SU-DHL-6 (cell line): ENCODE results near the gene RPL18.

Experiments
- H2AFZ ChIP-seq: fragments of 200-600 bp; sonication (generic); 2 replicates; pipeline ENCODE4 v1.6.1; 2014; ENCODE audit warnings: low read depth, mild to moderate bottlenecking, moderate library complexity, mixed read lengths, antibody characterized with exemption, low read length; ENCODE audit not compliant: severe bottlenecking
- H3F3A ChIP-seq: fragments of 200-600 bp; shearing (Covaris generic); 2 replicates; pipeline ENCODE4 v1.6.0; 2016; ENCODE audit warnings: antibody characterized with exemption, mild to moderate bottlenecking; ENCODE audit not compliant: insufficient read depth
- H3K27ac ChIP-seq: fragments of 200-600 bp; sonication (generic); 2 replicates; pipeline ENCODE4 v1.5.1; 2016; ENCODE audit warnings: low read depth, mild to moderate bottlenecking, low read length, moderate library complexity, mixed read lengths
- H3K27me3 ChIP-seq: fragments of 200-600 bp; sonication (generic), shearing (Covaris generic); 2 replicates; pipeline ENCODE4 v1.6.0; 2014; ENCODE audit warnings: mild to moderate bottlenecking, low read length
- H3K36me3 ChIP-seq: fragments of 200-600 bp; sonication (generic); 2 replicates; pipeline ENCODE4 v1.6.1; 2014; ENCODE audit warnings: mild to moderate bottlenecking, low read length, mixed read lengths
- H3K4me2 ChIP-seq: fragments of 300-600, 200-600 bp; shearing (Covaris generic), sonication (generic); 2 replicates; pipeline ENCODE4 v1.6.0; 2014; ENCODE audit warnings: low read length, low read depth, mild to moderate bottlenecking; ENCODE audit not compliant: poor library complexity, severe bottlenecking
- H3K4me3 ChIP-seq: fragments of 200-600 bp; sonication (generic); 2 replicates; pipeline ENCODE4 v1.5.1; 2014; ENCODE audit warnings: antibody characterized with exemption, low read length, mild to moderate bottlenecking, mixed read lengths; ENCODE audit not compliant: insufficient read depth, poor library complexity, severe bottlenecking
- H3K79me2 ChIP-seq: fragments of 200-600 bp; sonication (generic); 2 replicates; pipeline ENCODE4 v1.6.1; 2014; ENCODE audit warnings: mild to moderate bottlenecking, low read length, moderate library complexity; ENCODE audit not compliant: insufficient read depth
- H3K9ac ChIP-seq: fragments of 200-600 bp; sonication (generic); 2 replicates; pipeline ENCODE4 v1.7.0; 2014; ENCODE audit warnings: mild to moderate bottlenecking, low read length
- H3K9me2 ChIP-seq: fragments of 200-600 bp; sonication (generic); replicated peaks from 2 replicates; pipeline ENCODE4 v1.6.1; 2014; ENCODE audit warnings: low read length; ENCODE audit not compliant: insufficient read depth
- H3K9me3 ChIP-seq: fragments of 200-600 bp; sonication (generic); 2 replicates; pipeline ENCODE4 v1.6.1; 2014; ENCODE audit warnings: low read length, mixed read lengths; ENCODE audit not compliant: insufficient read depth
- H4K20me1 ChIP-seq: fragments of 200-600 bp; sonication (generic); 2 replicates; pipeline ENCODE4 v1.6.1; 2014; ENCODE audit warnings: low read depth, mild to moderate bottlenecking, antibody characterized with exemption, low read length, moderate library complexity, mixed read lengths
- CTCF ChIP-seq: fragments of 200-600 bp; sonication (generic); IDR thresholded peaks from one replicate; pipeline ENCODE4 v1.5.1; 2017; ENCODE audit warnings: antibody characterized with exemption, mild to moderate bottlenecking, low read length, moderate library complexity; ENCODE audit not compliant: insufficient read depth, poor library complexity, severe bottlenecking
- EZH2phosphoT487 ChIP-seq: fragments of 200-600 bp; sonication (generic), shearing (Covaris generic); conservative IDR thresholded peaks from 2 replicates; pipeline ENCODE4 v1.6.1; 2018; ENCODE audit warnings: mild to moderate bottlenecking, antibody characterized with exemption, low read length, moderate library complexity, mixed read lengths

Gene RPL18

DNA sequence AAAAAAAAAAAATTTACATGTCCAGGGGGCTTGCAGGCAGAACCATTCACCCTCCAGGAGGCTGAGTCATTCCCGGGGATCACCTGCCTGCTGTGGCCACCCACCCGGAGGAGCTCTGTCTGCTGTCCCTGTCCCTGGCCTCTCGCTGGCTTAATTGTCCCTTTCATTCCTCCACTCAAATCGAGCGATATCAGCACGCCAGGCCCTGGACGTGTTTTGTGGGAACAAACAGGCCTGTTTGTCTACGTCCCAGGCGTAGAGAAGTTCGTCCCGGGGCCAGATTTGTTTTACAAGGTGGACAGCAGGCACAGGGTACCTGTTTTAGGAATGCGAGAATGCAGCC, 45.8 kb downstream of the RPL18 start:
- Histone ChIP-seq H3K36me3 (no peaks in the 10 kb centered on the region), H3K79me2 (no peaks in the 10 kb centered on the region), H3F3A (no peaks in the 10 kb centered on the region), H3K4me3 (no peak overlapping the region), H3K27ac (no peak overlapping the region), H3K27me3 (no peaks in the 10 kb centered on the region), H3K9me3 (no peaks in the 10 kb centered on the region), H3K9me2 (no peaks in the 10 kb centered on the region), H3K9ac (no peak overlapping the region), H3K4me2 (no peak overlapping the region), H4K20me1 (no peaks in the 10 kb centered on the region), H2AFZ (no peak overlapping the region)
- TF ChIP-seq CTCF = no peak
- TF ChIP-seq EZH2phosphoT487 = no peak

DNA sequence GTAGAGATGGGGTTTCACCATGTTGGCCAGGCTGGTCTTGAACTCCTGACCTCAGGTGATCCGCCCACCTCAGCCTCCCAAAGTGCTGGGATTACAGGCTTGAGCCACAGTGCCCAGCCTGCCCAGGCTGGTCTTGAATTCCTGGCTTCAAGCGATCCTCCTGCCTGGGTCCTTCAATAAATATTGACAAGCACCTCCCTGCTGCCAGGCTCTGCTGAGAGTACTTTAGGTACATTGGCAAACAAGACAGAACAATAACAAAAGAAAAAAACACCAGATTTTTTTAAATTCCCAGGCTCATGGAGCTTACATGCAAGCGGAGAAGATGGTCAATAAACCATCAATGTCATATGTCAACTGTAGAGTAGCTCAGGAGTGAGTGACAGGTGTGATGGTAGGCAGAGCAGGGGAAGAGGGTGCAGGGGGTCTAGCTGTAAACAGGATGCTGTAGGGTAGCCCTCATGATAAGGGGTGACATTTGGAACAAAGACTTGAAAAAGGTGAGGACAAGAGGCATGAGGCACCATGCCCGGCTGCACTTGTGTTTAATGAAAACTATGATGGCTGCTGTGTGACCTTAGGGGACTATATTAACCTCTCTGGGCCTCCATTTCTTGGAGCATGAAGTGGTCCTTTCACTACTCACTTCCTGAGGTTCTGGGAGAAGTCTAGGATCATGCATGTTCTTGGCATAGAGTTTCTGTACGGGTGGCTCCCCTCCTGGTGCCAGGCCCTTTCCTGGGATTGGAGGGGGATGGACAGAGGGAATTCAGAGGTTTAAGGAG, 47.4 kb downstream of the RPL18 start:
- no peak overlapping the region for H3K27ac ChIP-seq
- H3K4me2 ChIP-seq = no peak overlapping the region
- no peaks in the 10 kb centered on the region for H4K20me1 ChIP-seq
- no peaks in the 10 kb centered on the region for H3K79me2 ChIP-seq
- no peak overlapping the region for H3K4me3 ChIP-seq
- H3F3A ChIP-seq = no peaks in the 10 kb centered on the region
- no peaks in the 10 kb centered on the region for H3K27me3 ChIP-seq
- no peak overlapping the region for H2AFZ ChIP-seq
- no peaks in the 10 kb centered on the region for H3K9me2 ChIP-seq
- no peak overlapping the region for H3K9ac ChIP-seq
- H3K9me3 ChIP-seq = no peaks in the 10 kb centered on the region
- TF ChIP-seq EZH2phosphoT487 (no peak), CTCF (no peak)
- H3K36me3 ChIP-seq = no peaks in the 10 kb centered on the region

GRCh38 chr19:48569814-48570213, 49.2 kb downstream of the RPL18 start:
- no peaks in the 10 kb centered on the region for H3K9me3 ChIP-seq
- no peak overlapping the region for H3K4me2 ChIP-seq
- H3K27ac ChIP-seq = no peak overlapping the region
- no peak overlapping the region for H3K9ac ChIP-seq
- TF ChIP-seq EZH2phosphoT487 (no peak), CTCF (no peak)
- H3F3A ChIP-seq = no peaks in the 10 kb centered on the region
- no peaks in the 10 kb centered on the region for H4K20me1 ChIP-seq
- H3K4me3 ChIP-seq = no peak overlapping the region
- no peaks in the 10 kb centered on the region for H3K27me3 ChIP-seq
- no peak overlapping the region for H2AFZ ChIP-seq
- no peaks in the 10 kb centered on the region for H3K9me2 ChIP-seq
- H3K79me2 ChIP-seq = no peaks in the 10 kb centered on the region
- no peaks in the 10 kb centered on the region for H3K36me3 ChIP-seq
